GM12873 (cell line): Measurements from ENCODE around the gene C19orf85.

ENCODE experiments used
- TF ChIP-seq, protein P1 (sequence below): IDR thresholded peaks from 2 replicates; pipeline ENCODE4 v1.5.1; 2012; ENCODE audit warnings: low read depth, mild to moderate bottlenecking, moderate library complexity, low read length, control low read depth; ENCODE audit not compliant: insufficient read depth; ENCODE audit errors: missing control alignments

Gene C19orf85

DNA sequence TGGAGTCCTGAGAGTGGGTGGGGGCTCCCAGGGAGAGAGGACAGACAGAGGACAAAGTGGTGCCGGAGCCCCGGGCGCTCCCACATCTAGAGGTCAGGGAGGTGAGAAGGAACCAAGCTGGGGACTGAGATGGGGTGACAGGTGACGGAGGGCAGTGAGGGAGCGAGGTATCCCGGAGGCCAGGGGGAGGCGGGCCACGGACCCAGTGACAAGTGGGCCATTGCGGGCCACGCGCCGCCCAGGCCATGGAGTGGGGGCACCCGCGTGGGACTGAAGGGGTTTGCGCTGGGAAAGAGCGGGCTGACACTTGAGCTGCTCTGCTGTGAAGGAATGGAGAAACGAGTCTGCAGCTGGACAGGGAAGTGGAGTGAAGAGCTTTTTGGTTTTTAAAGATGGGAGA lies 14.5 kb upstream of the C19orf85 start:
- TF ChIP-seq, protein P1, sequence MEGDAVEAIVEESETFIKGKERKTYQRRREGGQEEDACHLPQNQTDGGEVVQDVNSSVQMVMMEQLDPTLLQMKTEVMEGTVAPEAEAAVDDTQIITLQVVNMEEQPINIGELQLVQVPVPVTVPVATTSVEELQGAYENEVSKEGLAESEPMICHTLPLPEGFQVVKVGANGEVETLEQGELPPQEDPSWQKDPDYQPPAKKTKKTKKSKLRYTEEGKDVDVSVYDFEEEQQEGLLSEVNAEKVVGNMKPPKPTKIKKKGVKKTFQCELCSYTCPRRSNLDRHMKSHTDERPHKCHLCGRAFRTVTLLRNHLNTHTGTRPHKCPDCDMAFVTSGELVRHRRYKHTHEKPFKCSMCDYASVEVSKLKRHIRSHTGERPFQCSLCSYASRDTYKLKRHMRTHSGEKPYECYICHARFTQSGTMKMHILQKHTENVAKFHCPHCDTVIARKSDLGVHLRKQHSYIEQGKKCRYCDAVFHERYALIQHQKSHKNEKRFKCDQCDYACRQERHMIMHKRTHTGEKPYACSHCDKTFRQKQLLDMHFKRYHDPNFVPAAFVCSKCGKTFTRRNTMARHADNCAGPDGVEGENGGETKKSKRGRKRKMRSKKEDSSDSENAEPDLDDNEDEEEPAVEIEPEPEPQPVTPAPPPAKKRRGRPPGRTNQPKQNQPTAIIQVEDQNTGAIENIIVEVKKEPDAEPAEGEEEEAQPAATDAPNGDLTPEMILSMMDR, result no peak

GRCh38 chr19:55478364-55478763 lies 13.8 kb upstream of the C19orf85 start:
- TF ChIP-seq, protein P1, result no peak

DNA sequence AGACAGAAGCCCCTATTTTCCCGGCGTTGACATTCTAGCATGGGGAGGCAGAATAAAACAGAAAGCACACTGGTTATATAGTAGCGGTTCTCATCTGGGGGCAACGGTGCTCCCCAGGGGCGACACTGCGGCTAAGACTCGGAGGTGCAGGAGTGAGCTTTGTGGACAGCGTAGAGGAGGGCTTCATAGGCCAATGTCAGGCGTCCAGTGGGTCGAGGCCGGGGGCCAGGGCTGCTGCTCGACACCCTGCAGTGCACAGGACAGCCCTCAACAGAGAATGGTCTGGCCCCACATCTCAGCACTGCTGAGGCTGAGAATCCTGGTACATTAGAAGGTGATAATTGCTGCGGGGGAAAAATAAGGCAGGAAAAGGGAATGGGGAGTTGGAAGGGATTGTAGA lies 13.4 kb upstream of the C19orf85 start:
- TF ChIP-seq, protein P1, result no peak

DNA sequence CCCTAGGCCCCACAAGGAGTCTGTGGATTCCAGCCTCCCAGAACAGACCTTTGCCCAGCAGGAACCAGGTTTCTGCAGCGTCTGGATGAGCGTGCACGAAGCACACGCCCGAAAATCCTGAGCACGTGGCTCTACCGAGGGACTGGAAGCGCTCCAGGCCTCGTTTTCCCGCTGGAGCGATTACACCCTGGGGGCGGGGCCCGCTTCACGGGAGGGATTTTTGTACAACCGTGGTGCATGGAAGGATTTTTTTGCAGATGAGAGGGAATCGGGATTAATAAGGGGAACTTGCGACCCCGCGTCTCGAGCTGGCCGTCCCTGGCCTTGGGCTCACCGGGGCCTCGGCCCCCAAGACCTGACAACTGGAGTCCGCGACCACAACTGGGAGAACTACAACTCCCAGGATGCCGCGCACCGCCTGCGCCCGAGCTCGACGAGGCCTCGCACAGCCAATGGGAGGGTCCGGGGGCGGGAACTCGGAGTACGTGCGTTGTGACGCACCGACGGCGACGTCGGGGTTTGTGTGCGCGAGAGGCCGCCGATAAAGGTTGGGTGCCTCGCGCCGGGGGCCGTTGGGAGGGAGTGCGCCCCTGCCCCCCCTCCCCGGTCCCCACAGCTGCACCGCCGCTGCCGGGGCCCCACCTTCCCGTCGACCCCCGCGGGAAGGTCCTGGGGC lies 11.7 kb upstream of the C19orf85 start, which contains the start of gene ZNF628:
Gene ZNF628 (plus strand): TSS at position 518 of the 676 bp plus-strand sequence. CDS start 3,294 bp downstream, outside the sequence.
- TF ChIP-seq, protein P1, result no peak

GRCh38 chr19:55474269-55475265 lies 10.0 kb upstream of the C19orf85 start:
- TF ChIP-seq, protein P1, result no peak

DNA sequence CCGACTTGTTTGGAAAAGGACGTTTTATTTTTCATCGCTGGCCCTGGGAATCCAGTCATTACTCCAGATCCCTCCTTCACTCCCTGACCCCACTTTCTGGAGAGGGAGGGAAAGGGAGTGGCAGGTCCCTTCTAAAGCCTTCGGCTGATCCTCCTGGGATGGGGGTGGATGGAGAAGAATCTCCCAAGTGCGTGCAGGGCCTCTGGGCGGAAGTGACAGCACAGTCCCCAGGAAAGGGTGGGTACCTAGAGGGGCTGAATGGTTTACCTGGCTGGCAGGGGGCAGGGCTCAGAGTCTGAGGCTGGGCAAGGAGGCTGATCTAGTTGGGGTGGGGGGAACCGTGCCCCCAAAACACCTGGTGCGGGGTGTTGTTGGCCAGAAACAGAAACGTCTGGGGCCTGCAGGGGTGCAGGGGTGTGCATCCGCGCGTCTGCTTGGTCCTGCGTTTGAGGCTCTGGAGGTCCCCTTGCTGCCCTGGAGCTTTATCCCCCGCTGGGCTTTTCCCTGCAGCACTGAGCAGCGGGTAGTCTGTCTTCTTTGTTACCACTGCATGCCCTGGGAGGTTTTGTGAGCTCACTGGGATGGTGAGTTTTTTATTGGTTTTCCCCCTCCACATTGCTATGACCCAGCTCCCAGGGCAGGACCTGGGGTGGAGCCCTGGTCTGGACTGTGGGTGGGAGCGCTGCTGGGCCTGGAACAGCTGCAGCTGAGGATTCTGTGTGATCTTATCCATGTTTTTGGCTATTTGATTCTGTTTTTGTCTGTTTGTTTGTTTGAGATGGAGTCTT lies 8.9 kb upstream of the C19orf85 start:
- TF ChIP-seq, protein P1, result no peak

GRCh38 chr19:55472463-55472862 lies 7.9 kb upstream of the C19orf85 start:
- TF ChIP-seq, protein P1, result no peak
